HG03039 (cell line): ENCODE results near the gene RCSD1.
A peak's percentile ranks its signal among the peaks of the same experiment; 100 is the strongest.

Source experiments
- ATAC-seq: cut with Tn5 transposase; IDR thresholded peaks from one replicate; pipeline ENCODE4 v1.9.1; 2021; ENCODE audit warnings: mild to moderate bottlenecking, moderate library complexity; ENCODE audit not compliant: unreplicated experiment

The RCSD1 gene

DNA sequence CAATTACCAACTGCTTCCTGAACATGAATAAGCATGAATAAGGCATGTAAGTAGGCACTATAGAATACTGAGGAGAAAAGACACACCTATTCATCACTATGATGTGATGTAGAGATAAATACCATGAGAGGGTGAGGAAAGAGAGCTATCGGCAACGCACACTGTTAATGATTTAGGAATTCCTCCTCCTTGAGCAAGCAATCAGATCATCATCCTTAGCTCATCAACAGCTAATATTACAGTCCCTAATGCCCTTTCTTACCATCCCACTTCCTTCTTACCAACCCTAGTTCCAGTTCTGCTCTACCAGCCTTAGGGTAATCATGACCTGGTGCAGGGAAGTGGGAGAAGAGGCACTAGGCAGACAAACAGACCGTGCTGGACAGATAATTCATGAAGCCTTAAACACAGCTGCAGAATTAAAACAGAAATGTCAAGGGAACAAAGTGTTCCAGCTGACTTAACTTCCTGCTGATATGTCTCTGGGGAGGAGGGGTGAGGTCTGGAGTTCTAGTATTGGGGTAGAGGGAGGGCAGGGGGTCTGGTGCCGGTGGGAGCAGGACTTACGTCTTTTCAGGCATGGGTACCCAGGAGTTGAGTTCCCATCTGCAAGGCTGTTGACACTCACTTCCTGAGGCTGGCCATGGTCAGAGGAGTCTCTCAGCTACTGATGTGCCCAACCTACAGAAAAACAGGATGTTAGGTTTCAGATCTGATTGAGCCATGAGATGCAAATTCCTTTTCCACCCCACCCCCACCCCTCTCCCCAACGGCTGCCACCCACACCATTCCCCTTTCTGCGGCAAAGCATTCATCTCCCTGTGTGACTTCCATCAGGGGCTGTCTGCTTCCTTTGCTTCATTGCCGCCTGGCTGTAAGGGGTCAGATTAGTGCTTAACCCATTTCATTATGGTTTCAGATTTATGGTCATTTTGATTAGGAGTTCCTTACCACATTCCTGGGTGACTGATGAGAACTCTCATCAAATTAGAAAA is 12.6 kb upstream of the RCSD1 start:
- ATAC-seq = peak; percentile 49

DNA sequence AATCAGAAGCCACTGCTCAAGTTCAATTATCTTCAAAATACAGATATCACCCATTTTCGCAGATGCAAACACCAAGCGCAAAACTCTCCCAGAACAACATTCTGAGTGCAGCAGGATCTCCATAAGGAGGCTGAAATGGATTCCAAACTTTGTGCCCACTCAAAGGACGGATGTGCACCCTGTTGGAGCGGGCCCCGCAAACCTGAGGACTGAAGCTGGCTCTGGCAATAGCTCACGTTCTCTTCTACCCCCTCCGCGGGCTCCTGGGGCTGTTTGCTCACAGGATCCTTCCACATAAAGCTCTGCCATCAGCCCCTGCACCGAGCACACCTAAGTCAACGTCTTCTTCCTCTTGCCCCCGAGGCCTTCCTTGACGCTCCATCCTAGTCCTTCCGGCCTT is 11.7 kb upstream of the RCSD1 start:
- no peak for ATAC-seq

DNA sequence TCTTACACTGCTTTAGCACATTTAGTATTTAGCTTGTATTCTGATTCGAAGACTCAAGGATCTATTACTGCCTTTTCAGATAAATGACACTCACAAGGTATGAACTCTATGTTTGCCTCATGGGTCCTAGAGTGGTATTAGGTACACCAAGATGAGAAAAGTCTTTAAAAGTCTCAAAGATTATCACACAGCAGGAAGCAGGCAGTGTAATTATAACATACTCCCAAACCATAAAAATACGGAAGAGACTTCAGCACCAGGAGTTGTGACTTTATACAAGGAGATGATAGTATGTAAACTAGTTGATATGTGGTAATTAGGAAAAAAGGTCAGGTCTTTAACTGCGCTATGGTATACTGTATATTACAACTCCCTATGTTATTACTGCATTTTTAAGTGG is 11.2 kb upstream of the RCSD1 start:
- ATAC-seq = no peak

- ATAC-seq = no peak
These were observed 10.0 kb upstream of the RCSD1 start for GRCh38 chr1:167620002-167620401.

DNA sequence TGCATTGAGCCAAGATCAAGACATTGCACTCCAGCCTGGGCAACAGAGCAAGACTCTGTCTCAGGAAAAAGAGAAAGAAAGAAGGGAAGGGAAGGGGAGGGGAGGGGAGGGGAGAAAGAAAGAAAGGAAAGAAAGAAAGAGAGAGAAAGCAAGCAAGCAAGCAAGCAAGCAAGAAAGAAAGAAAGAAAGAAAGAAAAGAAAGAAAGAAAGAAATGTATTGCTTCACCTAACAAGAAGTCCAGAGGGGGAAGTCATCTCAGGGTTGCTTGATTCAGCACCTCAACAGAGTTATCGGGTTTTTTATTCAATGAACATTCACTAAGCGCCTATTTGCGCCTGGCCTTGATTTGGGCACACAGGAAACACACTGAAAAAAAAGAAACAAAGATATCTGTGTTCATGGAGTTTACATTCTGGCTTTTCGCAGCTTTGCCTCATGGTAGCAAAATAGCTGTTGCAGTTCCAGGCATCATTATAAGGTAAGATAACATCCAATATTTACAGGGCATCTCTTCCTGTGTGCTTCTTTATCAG is 8.2 kb upstream of the RCSD1 start:
- no peak for ATAC-seq

- ATAC-seq = no peak
These were observed 6.1 kb upstream of the RCSD1 start for GRCh38 chr1:167623951-167624350.

DNA sequence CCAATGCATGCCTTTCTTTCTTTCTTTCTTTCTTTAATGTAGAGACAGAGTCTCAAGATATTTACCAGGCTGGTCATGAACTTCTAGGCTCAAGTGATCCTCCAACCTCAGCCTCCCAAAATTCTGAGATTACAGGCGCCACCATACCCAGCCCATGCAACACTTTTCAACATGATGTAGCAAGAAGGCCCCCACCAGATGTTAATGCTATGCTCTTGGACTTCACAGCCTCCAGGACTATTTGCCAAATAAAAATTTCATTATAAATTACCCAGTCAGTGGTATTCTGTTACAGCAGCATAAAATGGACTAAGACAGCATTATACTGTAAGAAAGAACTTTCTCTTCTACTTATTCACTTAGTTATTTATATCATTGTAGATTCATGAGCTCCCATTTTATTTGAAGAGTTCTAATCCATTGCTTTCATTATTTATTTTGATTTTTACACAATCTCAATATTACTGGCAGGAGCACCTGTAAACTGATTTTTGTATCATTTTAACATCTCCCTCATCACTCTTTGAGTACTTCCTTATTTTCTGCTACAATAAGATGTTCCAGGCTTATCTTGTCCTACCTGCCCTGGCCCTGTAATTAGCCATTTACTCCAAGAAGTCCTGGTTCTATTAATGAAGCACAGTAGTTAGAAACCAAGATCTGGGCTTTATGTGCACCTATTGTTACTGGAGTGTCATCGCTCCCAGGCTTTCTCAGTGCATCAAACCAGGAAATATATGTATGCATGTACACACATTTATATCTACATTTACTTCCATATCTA is 4.8 kb upstream of the RCSD1 start:
- no peak for ATAC-seq

GRCh38 chr1:167627615-167627864 is 2.5 kb upstream of the RCSD1 start:
- ATAC-seq = no peak

GRCh38 chr1:167627865-167628641 is 2.0 kb upstream of the RCSD1 start:
- ATAC-seq = peak; percentile 56

DNA sequence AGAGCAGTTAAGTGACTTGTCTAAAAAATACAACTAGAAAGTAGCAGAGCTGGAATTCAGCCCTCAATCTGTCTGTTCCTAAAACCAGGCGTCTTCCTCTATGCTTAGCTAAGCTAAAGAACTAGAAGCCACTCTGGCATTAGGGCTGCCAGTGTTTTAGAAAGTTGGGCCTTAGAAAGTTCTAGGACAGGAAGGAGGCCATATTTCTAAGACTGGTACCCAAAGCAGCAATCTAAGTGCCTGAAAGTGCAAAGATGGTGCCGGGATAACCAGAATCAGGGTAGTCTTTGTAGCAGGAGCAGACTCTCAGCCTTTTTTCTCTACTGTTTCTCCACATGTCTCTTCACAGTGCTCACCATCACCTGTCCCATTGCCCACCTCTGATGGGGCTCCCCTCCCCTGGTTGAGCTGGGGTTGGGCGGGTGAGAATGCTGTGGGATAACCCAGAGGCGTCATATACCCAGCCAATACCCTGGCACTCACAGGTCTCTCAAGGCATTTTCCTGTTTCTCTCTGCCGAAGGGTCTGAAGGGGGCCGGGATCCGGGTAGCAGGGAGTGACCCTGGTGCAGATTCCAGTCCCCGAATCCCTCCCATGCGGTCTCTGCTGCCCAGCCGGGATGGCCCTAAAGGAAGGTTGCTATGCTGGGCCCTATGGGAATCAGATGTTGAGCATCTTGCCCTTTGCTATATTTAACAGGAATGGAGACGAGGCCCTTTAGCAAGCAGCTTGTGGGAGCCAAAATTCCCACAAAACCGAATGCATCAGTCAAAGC is 1.1 kb upstream of the RCSD1 start:
- ATAC-seq = no peak

DNA sequence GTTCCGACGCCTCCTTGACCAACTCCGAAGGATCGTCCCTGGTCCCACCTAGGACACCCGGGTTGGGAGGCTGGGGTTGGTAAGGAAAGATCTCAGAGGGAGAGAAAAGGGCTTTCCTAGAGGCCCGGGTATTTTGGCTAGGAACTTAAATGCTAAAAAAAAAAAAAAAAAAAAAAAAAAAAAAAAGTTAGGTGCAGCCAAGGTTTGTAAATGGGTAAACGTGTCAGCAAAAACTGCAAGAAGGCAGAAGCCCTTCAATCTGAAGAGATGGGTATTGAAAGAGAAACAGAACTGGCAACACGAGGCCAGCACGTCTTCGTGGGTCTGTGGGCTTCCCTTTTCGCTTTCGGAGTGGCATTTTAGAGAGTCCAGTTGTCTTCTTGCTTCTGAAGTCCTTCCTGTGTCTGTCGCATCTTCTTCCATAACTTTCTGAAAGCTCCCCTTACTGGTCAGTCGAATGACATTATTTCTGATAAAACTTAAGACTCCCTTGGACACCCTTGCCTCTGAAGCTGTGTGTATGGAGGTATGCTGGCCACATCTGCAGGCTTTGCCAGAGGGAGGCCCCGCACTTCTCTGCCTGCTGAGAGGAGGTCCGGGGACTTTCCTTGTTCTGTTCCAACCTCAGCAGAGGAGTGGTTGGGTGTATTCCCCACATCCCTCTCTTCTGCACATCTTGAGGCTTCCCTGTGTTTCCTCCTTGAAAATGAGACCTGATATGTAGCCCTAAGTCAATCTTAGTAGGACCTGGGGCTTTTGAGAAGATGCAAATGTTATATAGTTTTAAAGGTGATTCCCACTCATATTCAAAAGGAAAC is 745 bp downstream of the RCSD1 start:
- no peak for ATAC-seq

GRCh38 chr1:167631386-167631935 is 1.4 kb downstream of the RCSD1 start:
- no peak for ATAC-seq

DNA sequence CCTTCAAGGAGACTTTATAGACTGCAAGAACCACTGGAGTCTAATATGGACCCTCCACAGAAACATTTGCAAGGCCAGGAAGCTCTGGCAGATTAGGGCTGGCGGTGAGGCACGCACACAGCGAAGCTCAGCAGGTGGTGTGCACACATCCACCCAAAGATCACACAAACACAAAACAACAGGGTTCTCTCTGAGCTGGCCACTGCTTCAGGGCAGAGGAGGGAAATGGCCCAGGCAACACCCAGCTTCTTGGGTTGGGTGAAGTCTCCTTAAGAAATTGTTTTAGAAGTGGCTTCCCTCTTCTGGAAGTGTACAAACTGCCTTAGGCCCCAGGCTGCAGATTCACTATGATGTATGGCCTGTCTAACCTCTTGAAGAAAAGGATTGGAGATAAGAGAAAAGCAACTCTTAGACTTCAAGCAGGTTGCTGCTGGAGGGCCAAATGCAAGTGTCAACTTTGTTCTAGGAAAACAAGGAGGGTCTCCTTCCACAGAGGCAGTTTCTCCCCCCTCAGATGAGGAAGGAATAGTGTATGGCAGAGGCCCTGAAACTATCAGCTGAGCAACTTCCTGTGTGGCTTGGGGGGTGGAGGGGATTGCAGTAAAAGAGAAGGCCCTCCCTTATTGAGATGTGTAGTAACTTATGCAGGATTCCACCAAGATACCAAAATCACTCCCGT is 2.0 kb downstream of the RCSD1 start:
- no peak for ATAC-seq

- no peak for ATAC-seq
These were observed 3.4 kb downstream of the RCSD1 start for GRCh38 chr1:167633258-167633944.

DNA sequence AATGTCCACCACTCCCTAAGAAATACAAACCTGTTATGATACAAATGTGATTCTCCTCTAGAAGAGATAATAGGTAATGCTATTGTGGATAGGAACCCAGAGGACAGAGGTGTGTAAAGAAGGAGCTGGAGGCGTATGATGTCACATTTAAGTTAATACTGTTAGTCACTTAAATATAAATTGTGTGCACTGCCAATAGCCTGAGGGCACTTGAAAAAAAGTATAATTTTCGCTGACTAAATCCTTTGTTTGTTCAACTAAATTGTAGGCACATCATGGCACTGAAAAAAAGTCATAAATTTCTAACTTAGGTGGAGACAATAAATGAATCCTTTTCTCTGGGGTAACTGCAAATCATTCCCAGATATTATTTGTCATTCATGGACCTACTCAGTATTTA is 4.4 kb downstream of the RCSD1 start:
- no peak for ATAC-seq

DNA sequence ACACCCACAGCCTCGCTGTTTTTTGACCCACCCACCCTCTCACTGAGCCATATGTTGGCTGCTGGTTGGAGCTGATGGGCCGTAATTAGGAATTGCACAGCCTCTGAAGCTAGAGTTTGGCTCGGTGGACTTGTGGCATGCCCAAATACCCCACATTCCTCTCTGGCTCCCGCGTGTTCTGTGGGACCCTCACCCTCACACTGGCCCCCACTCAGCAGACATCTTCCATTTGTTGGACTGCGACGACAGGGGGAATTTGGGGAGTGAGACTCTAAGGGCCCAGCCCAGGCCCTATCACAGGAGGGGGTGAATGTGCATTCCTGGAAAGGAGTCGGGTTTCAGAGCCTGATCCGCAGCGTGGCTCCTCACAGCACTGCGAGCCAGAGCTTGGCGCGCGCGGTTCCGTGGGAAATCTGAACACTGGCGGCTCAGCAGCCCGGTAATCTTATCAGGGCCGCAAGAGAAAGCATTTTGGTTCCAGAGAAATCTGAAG is 5.2 kb downstream of the RCSD1 start:
- ATAC-seq = no peak

DNA sequence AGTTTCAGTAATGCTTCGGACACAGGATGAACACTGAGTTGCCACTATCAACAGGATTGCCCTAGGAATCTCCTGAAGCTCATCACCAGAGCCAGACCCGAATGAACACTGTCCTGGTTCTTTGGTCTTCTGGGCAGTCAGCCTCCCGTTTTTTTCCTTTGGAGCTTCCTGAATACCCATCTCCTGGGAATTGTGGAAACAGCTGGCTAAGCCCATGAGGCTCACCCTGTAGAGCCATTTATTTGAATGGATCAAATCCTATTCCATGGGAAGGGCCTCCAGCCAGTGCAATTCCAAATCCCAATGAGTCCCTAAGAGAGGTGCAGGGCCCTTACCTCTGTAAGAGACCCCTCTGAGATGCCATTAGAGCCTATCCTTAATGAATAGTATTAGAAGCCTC is 5.9 kb downstream of the RCSD1 start:
- no peak for ATAC-seq

DNA sequence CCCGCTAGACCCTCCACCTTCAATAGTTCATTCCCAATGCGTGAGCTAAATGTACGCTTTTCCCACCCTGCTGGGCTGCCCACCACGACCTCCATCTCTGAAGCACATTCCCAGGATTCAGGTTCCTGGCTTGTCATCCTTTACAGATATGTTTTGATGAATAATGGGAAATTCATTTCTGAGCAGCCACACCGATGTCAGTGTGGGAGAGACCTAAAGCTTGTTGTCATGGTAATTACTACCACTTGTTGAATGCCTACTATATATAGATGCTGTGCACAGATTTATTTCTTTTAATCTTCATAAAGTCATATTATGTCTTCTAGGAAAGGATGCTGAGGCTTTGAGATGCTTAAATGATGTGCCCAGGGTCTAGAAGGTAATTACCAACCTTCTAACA is 8.0 kb downstream of the RCSD1 start:
- ATAC-seq = no peak
